ENCODE data around the gene GIMAP8.
"Not testable (repeated sequence)": the region's sequence is repeated elsewhere in the genome, so short reads cannot be mapped to it uniquely, and the experiment has no call there.

The GIMAP8 gene

DNA sequence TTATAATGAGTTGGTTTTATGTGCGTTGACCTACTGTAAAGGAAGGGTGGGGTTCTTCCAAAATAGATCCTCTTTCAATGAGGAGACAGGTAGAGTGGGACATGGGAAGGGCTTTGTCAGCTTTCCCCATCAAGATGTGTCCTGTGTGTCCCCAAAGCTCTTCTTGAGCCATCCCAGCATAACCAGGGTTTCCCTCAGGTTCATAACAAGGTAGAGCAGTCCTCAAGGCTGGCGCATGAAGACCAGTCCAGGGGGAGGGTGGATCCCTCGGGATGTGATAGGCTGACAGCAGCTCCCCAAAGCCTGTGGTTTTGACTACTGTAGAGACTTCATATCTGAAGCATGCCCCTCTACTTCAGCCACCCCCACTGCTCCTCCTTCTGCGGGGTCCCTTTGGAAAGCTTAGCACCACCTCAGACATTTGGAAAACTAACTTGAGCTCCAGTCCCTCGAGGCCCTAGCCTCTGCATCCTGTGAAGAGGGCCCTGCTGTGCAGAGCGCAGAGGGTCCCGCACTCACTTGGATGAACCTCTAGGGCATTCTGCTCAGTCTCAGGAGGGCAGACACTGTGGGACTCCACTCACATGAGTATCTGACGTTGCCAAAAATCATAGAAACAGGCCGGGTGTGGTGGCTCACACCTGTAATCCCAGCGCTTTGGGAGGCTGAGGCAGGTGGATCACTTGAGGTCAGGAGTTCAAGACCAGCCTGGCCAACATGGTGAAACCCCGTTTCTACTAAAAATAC, 1.1 kb upstream of the GIMAP8 start:
- Histone ChIP-seq H3K27me3 (ENCODE audit: control insufficient read depth in 5 of 5, insufficient read depth in 4 of 5, low read length in 5 of 5) (peaks cover 0 to 14% (median 11%) of the 10 kb centered on the region in 5 donors), H3K9me3 (ENCODE audit: control insufficient read depth in 5 of 5, low read length in 5 of 5) (no peaks in the 10 kb centered on the region), H3K4me1 (ENCODE audit: control insufficient read depth in 5 of 5, insufficient read depth in 5 of 5, low read length in 5 of 5) (peaks cover 5 to 64% (median 27%) of the 10 kb centered on the region in 5 donors), H3K9ac (ENCODE audit: low read length in 5 of 5) (peak overlapping the region in 1 of 5 donors; percentile 48), H3K27ac (ENCODE audit: low read depth, low read length) (peak overlapping the region; percentile 76), H3K4me3 (ENCODE audit: low read depth in 1 of 5, low read length in 5 of 5) (peak overlapping the region in 2 of 5 donors; percentile 2 to 13), H3K36me3 (ENCODE audit: control insufficient read depth in 5 of 5, insufficient read depth in 5 of 5, low read length in 5 of 5) (no peaks in the 10 kb centered on the region)

DNA sequence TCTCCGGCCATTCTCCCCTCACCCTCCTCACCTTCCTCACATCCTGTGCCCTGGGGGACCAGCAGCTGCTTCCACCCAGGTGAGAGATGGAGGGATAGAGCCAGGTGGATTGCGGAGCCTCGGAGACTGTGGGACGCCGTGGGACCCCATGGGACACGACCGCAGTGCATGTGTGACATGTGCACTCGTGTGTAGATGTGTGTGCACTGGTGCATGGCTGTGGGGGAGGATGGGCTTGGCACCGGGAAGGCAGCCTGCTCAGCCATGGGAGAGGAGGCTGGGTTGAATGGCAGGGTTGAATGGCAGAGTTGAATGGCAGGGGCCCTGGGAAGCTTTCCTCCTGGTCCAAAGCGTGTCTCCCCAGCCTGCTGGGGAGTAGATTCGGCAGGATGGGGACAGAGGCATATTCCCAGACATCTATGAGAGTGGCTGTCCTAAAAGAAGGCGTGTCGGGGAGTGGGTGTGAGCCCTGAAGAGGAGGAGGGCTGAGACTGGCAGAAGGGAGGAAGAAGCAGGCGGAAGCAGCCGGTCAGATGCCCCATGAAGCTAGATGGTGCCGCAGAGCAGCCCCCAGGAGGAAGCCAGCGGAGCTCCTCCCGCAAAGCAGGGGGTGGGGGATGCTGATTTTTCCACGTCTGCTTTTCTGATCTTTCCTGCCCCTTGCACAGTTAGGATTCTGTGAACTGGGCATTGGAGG, 815 bp downstream of the GIMAP8 start:
- Histone ChIP-seq H3K4me1 (ENCODE audit: control insufficient read depth in 5 of 5, insufficient read depth in 5 of 5, low read length in 5 of 5) (peaks cover 5 to 62% (median 26%) of the 10 kb centered on the region in 5 donors), H3K9ac (ENCODE audit: low read length in 5 of 5) (peak overlapping the region in 4 of 5 donors; percentile 27 to 72 (median 54)), H3K27ac (ENCODE audit: low read depth, low read length) (peak overlapping the region; percentile 76), H3K27me3 (ENCODE audit: control insufficient read depth in 5 of 5, insufficient read depth in 4 of 5, low read length in 5 of 5) (peaks cover 0 to 14% (median 11%) of the 10 kb centered on the region in 5 donors), H3K4me3 (ENCODE audit: low read depth in 1 of 5, low read length in 5 of 5) (peak overlapping the region; percentile 39 to 90 (median 85)), H3K36me3 (ENCODE audit: control insufficient read depth in 5 of 5, insufficient read depth in 5 of 5, low read length in 5 of 5) (peaks cover 0 to 6% (median 1%) of the 10 kb centered on the region in 5 donors), H3K9me3 (ENCODE audit: control insufficient read depth in 5 of 5, low read length in 5 of 5) (peaks cover 0 to 6% (median 2%) of the 10 kb centered on the region in 5 donors)

DNA sequence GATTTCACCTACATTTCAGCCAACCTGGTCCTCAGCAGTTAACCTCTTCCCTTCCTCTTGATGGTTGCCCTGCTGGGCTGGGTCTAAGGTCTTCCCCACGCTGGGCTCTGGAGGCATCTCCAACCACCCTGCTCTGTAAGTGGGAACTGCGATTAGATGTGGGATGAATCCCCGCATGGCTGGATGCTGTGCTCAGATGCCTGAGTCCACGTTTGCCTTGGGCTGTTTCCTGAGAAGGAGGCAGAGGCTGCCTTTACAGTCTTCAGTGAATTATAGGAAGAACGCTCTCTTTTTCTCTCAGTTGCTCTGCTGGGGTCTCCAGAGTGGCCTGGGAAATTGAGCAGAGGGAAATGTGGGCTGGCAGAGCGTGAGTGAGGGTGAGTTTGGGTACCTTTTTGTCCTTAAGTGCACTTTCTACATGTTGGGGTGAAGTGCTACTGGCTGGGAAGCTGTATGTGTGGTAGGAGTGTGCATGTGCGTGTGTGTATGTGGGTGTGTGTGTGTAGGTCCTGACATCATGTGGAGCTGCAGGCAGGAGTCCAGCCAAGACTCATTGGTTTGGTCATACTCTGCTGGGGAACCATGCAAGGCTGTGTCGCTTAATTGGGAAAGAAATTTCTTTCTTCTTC, 1.5 kb downstream of the GIMAP8 start:
- peak overlapping the region in 4 of 5 donors; percentile 27 to 72 (median 54) for H3K9ac ChIP-seq (ENCODE audit: low read length in 5 of 5)
- H3K4me1 ChIP-seq (ENCODE audit: control insufficient read depth in 5 of 5, insufficient read depth in 5 of 5, low read length in 5 of 5): peaks cover 5 to 55% (median 19%) of the 10 kb centered on the region in 5 donors
- H3K27me3 ChIP-seq (ENCODE audit: control insufficient read depth in 5 of 5, insufficient read depth in 4 of 5, low read length in 5 of 5): peaks cover 0 to 14% (median 11%) of the 10 kb centered on the region in 5 donors
- H3K27ac ChIP-seq (ENCODE audit: low read depth, low read length): peak overlapping the region; percentile 76
- H3K9me3 ChIP-seq (ENCODE audit: control insufficient read depth in 5 of 5, low read length in 5 of 5): peaks cover 0 to 9% (median 5%) of the 10 kb centered on the region in 5 donors
- peak overlapping the region; percentile 39 to 90 (median 85) for H3K4me3 ChIP-seq (ENCODE audit: low read depth in 1 of 5, low read length in 5 of 5)
- peaks cover 0 to 8% (median 2%) of the 10 kb centered on the region in 5 donors for H3K36me3 ChIP-seq (ENCODE audit: control insufficient read depth in 5 of 5, insufficient read depth in 5 of 5, low read length in 5 of 5)

DNA sequence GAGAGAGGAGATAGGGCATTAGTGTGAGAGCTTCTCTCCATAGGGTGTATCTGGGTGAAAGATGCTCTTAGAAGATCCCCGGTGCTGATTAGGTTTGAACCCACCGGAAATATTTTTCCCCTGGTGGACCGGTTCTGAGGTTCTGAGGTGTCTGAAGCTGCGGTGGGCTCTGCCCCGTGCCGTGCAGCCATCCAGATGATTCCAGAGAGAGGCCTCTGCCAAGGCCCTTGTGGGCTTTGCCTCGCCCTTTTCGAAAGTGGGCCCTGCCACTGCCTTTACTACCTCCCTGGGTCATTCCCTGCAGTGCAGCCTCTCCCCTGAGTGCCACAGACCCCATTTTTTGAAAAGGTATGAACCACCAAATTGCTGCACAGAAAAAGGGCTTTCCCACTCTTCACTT, 2.8 kb downstream of the GIMAP8 start:
- H3K4me1 ChIP-seq (ENCODE audit: control insufficient read depth in 5 of 5, insufficient read depth in 5 of 5, low read length in 5 of 5): peaks cover 5 to 52% (median 17%) of the 10 kb centered on the region in 5 donors
- peak overlapping the region; percentile 37 for H3K27ac ChIP-seq (ENCODE audit: low read depth, low read length)
- H3K4me3 ChIP-seq (ENCODE audit: low read depth in 1 of 5, low read length in 5 of 5): peak overlapping the region in 4 of 5 donors; percentile 13 to 58 (median 50)

DNA sequence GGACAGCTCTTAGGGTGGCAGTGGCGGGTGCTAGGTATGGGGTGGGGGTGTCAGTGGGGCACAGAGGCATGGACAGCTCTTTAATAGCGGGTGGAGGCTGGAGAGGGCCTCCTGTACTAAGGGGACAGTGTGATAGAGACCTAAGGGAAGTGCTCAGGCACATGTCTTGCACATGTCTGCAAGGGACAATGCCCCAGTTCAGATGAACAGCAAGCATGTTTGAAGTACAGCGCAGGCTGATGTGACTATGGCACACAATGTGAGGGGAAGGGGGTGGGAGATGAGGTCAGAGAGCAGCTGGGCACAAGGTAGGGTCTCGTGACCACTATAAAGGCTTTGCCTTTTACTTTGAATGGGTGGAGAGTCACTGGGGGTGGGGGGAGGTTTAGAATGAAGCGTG, 3.5 kb downstream of the GIMAP8 start:
- Histone ChIP-seq H3K36me3 (ENCODE audit: control insufficient read depth in 5 of 5, insufficient read depth in 5 of 5, low read length in 5 of 5) (peaks cover 0 to 9% (median 3%) of the 10 kb centered on the region in 5 donors), H3K9ac (ENCODE audit: low read length in 5 of 5) (peak overlapping the region in 1 of 5 donors; percentile 53), H3K9me3 (ENCODE audit: control insufficient read depth in 5 of 5, low read length in 5 of 5) (peaks cover 0 to 18% (median 6%) of the 10 kb centered on the region in 5 donors), H3K4me3 (ENCODE audit: low read depth in 1 of 5, low read length in 5 of 5) (peak overlapping the region in 4 of 5 donors; percentile 23 to 58 (median 38)), H3K27me3 (ENCODE audit: control insufficient read depth in 5 of 5, insufficient read depth in 4 of 5, low read length in 5 of 5) (peaks cover 0 to 14% (median 11%) of the 10 kb centered on the region in 5 donors), H3K27ac (ENCODE audit: low read depth, low read length) (peak overlapping the region; percentile 37), H3K4me1 (ENCODE audit: control insufficient read depth in 5 of 5, insufficient read depth in 5 of 5, low read length in 5 of 5) (peaks cover 3 to 45% (median 11%) of the 10 kb centered on the region in 5 donors)

More for the DNA sequence above, 2.8 kb downstream of the GIMAP8 start:
- peaks cover 0 to 8% (median 3%) of the 10 kb centered on the region in 5 donors for H3K36me3 ChIP-seq (ENCODE audit: control insufficient read depth in 5 of 5, insufficient read depth in 5 of 5, low read length in 5 of 5)
- H3K9me3 ChIP-seq (ENCODE audit: control insufficient read depth in 5 of 5, low read length in 5 of 5): peaks cover 0 to 18% (median 6%) of the 10 kb centered on the region in 5 donors
- H3K27me3 ChIP-seq (ENCODE audit: control insufficient read depth in 5 of 5, insufficient read depth in 4 of 5, low read length in 5 of 5): peaks cover 0 to 14% (median 11%) of the 10 kb centered on the region in 5 donors
- H3K9ac ChIP-seq (ENCODE audit: low read length in 5 of 5): peak overlapping the region in 1 of 5 donors; percentile 53

DNA sequence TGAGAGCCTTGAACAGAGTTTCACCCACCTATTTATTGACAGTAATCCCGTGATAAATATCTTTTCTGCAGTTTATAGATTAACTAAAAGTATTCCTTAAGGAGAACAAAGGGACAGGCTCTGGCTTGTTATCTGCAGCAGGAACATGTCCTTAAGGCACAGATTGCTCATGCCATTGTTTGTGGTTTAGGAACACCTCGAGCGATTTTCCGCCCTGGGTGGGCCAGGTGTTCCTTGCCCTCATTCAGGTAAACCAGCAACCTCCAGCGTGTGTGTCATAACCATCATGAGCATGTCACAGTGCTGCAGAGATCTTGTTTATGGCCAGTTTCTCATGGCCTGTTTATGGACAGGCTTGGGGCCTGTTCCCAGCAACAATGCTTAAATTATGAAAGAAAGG, 6.6 kb downstream of the GIMAP8 start:
- not testable (repeated sequence) for H3K27me3 ChIP-seq (ENCODE audit: control insufficient read depth in 5 of 5, insufficient read depth in 4 of 5, low read length in 5 of 5); H3K27ac ChIP-seq (ENCODE audit: low read depth, low read length); H3K4me3 ChIP-seq (ENCODE audit: low read depth in 1 of 5, low read length in 5 of 5); H3K9ac ChIP-seq (ENCODE audit: low read length in 5 of 5)
- peaks cover 0 to 13% (median 3%) of the 10 kb centered on the region in 5 donors for H3K36me3 ChIP-seq (ENCODE audit: control insufficient read depth in 5 of 5, insufficient read depth in 5 of 5, low read length in 5 of 5)
- peaks cover 0 to 16% (median 3%) of the 10 kb centered on the region in 5 donors for H3K4me1 ChIP-seq (ENCODE audit: control insufficient read depth in 5 of 5, insufficient read depth in 5 of 5, low read length in 5 of 5)
- H3K9me3 ChIP-seq (ENCODE audit: control insufficient read depth in 5 of 5, low read length in 5 of 5): peaks cover 3 to 45% (median 29%) of the 10 kb centered on the region in 5 donors

DNA sequence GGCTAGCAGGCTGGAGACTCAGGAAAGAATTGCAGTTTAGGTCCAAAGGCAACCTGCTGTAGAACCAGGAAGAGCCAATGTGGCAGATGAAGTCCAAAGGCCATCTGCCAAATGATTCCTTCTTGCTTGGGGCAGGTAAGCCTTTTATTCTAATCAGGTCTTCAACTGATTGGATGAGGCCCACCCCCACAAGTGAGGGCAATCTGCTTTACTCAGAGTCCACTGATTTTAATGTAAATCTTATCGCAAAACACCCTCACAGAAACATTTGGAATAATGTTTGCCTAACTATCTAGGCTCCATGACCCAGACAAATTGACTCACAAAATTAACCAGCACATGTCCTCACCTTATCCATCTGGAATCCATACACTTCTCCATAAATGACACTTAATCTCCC, 7.8 kb downstream of the GIMAP8 start:
- Histone ChIP-seq H3K4me1 (ENCODE audit: control insufficient read depth in 5 of 5, insufficient read depth in 5 of 5, low read length in 5 of 5) (peaks cover 0 to 11% (median 3%) of the 10 kb centered on the region in 5 donors), H3K27ac (ENCODE audit: low read depth, low read length) (no peak overlapping the region), H3K27me3 (ENCODE audit: control insufficient read depth in 5 of 5, insufficient read depth in 4 of 5, low read length in 5 of 5) (peaks cover 0 to 2% (median 0%) of the 10 kb centered on the region in 5 donors), H3K4me3 (ENCODE audit: low read depth in 1 of 5, low read length in 5 of 5) (no peak overlapping the region), H3K36me3 (ENCODE audit: control insufficient read depth in 5 of 5, insufficient read depth in 5 of 5, low read length in 5 of 5) (peaks cover 0 to 13% (median 3%) of the 10 kb centered on the region in 5 donors), H3K9ac (ENCODE audit: low read length in 5 of 5) (no peak overlapping the region), H3K9me3 (ENCODE audit: control insufficient read depth in 5 of 5, low read length in 5 of 5) (peaks cover 3 to 53% (median 36%) of the 10 kb centered on the region in 5 donors)

DNA sequence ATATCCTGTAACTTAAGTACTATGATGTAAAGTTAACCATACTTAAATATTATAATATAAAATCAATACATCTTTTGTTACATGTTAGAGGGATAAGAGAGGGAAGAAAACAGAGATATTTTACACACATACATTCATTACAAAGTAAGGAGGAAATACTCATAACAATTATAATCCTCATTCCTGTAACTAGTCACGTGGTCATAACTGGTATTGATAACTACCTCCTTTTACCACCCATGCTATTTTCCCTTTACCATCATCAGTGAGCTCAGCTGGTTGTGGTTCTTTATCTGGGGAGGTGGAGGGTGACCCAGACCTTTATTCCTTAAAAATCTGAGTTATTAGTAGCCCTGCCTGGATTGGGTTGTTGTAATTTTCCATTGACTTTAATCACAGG, 8.3 kb downstream of the GIMAP8 start:
- Histone ChIP-seq H3K4me1 (ENCODE audit: control insufficient read depth in 5 of 5, insufficient read depth in 5 of 5, low read length in 5 of 5) (peaks cover 0 to 5% (median 3%) of the 10 kb centered on the region in 5 donors), H3K4me3 (ENCODE audit: low read depth in 1 of 5, low read length in 5 of 5) (no peak overlapping the region), H3K27ac (ENCODE audit: low read depth, low read length) (no peak overlapping the region), H3K9me3 (ENCODE audit: control insufficient read depth in 5 of 5, low read length in 5 of 5) (peaks cover 5 to 57% (median 41%) of the 10 kb centered on the region in 5 donors), H3K36me3 (ENCODE audit: control insufficient read depth in 5 of 5, insufficient read depth in 5 of 5, low read length in 5 of 5) (peaks cover 0 to 13% (median 3%) of the 10 kb centered on the region in 5 donors), H3K9ac (ENCODE audit: low read length in 5 of 5) (no peak overlapping the region), H3K27me3 (ENCODE audit: control insufficient read depth in 5 of 5, insufficient read depth in 4 of 5, low read length in 5 of 5) (peaks cover 0 to 2% (median 0%) of the 10 kb centered on the region in 5 donors)

DNA sequence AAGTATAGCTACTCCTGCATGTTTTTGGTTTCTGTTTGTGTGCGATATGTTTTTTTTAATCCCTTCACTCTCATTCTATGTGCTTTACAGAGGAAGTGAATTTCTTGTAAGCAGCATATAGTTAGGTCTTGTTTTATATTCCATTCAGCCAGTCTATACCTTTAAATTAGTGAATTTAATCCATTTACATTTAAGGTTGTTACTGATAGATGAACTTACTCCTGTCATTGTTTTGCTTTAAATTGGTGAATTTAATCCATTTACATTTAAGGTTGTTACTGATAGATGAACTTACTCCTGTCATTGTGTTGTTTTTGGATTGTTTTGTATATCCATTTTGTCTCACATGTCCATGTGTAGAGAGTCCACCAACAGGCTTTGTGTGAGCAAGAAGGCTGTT, 11.1 kb downstream of the GIMAP8 start:
- H3K27me3 ChIP-seq (ENCODE audit: control insufficient read depth in 5 of 5, insufficient read depth in 4 of 5, low read length in 5 of 5): no peaks in the 10 kb centered on the region
- peaks cover 0 to 17% (median 0%) of the 10 kb centered on the region in 5 donors for H3K4me1 ChIP-seq (ENCODE audit: control insufficient read depth in 5 of 5, insufficient read depth in 5 of 5, low read length in 5 of 5)
- peaks cover 0 to 11% (median 2%) of the 10 kb centered on the region in 5 donors for H3K36me3 ChIP-seq (ENCODE audit: control insufficient read depth in 5 of 5, insufficient read depth in 5 of 5, low read length in 5 of 5)
- no peak overlapping the region for H3K27ac ChIP-seq (ENCODE audit: low read depth, low read length)
- H3K4me3 ChIP-seq (ENCODE audit: low read depth in 1 of 5, low read length in 5 of 5): no peak overlapping the region
- peaks cover 5 to 49% (median 37%) of the 10 kb centered on the region in 5 donors for H3K9me3 ChIP-seq (ENCODE audit: control insufficient read depth in 5 of 5, low read length in 5 of 5)
- H3K9ac ChIP-seq (ENCODE audit: low read length in 5 of 5): no peak overlapping the region

All from subcutaneous abdominal adipose tissue (tissue), 5 donors.